ENCODE data around the gene ADM.

DNA sequence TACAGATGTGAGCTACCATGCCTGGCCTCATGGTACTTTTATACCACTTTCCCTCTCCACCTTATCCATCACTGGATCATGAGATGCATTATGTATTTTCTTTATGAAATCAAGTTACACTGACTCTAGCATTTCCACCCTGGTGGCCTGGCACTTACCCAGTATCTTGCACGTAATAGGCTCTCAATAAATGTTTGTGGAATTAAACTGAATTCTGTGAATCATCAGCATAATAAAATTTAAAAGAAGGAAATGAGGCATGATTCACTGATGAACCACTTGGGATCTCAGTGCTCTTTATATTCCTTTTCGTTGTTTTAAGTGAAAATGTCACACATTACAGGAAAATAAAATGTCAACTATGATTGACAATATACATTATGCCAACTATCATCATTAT lies 25.1 kb downstream of the ADM start:
- TF ChIP-seq, protein P1, sequence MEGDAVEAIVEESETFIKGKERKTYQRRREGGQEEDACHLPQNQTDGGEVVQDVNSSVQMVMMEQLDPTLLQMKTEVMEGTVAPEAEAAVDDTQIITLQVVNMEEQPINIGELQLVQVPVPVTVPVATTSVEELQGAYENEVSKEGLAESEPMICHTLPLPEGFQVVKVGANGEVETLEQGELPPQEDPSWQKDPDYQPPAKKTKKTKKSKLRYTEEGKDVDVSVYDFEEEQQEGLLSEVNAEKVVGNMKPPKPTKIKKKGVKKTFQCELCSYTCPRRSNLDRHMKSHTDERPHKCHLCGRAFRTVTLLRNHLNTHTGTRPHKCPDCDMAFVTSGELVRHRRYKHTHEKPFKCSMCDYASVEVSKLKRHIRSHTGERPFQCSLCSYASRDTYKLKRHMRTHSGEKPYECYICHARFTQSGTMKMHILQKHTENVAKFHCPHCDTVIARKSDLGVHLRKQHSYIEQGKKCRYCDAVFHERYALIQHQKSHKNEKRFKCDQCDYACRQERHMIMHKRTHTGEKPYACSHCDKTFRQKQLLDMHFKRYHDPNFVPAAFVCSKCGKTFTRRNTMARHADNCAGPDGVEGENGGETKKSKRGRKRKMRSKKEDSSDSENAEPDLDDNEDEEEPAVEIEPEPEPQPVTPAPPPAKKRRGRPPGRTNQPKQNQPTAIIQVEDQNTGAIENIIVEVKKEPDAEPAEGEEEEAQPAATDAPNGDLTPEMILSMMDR (IDR thresholded peaks at IDR 0.05) = no peak
- TF ChIP-seq EZH2 (IDR thresholded peaks at IDR 0.05; ENCODE audit: borderline replicate concordance, insufficient read depth, low read depth, low read length, poor library complexity, severe bottlenecking) = no peak
